Measurements from ENCODE around the gene ZWINT. TPM values are rescaled to one million over a fixed set of nuclear protein-coding genes. Genes with fewer than 3 reads are reported as not detected.

Gene ZWINT
- total RNA-seq, 1 donor from 2014 or later, result 97.5 TPM

- H3K4me3 Mint-ChIP-seq, result peak overlapping the region; percentile 98
- DNase-seq (ENCODE audit: low spot score), result no peak
- H3K4me1 Mint-ChIP-seq, result peaks cover 19% of the 10 kb centered on the region
Measured at GRCh38 chr10:56360583-56360966, 484 bp downstream of the ZWINT start.

GRCh38 chr10:56359837-56360236 is 1.2 kb downstream of the ZWINT start:
- Mint-ChIP-seq H3K4me1 (peaks cover 19% of the 10 kb centered on the region), H3K4me3 (peak overlapping the region; percentile 98), H3K27ac (no peak overlapping the region), H3K27me3 (ENCODE audit: insufficient read depth, low read depth) (peaks cover 3% of the 10 kb centered on the region), H3K36me3 (peaks cover 29% of the 10 kb centered on the region), H3K9me3 (no peaks in the 10 kb centered on the region)
- Histone ChIP-seq H3K9me3 (ENCODE audit: low read depth) (no peaks in the 10 kb centered on the region), H3K4me1 (peaks cover 14% of the 10 kb centered on the region), H3K4me3 (peak overlapping the region; percentile 70), H3K36me3 (peaks cover 14% of the 10 kb centered on the region), H3K27me3 (no peaks in the 10 kb centered on the region), H3K9ac (peak overlapping the region; percentile 85), H3F3A (ENCODE audit: low read depth) (no peaks in the 10 kb centered on the region), H3K4me2 (peak overlapping the region; percentile 89), H2AFZ (replicated peaks) (no peak overlapping the region), H3K79me2 (ENCODE audit: low read depth) (peaks cover 66% of the 10 kb centered on the region), H4K20me1 (ENCODE audit: low read depth) (no peaks in the 10 kb centered on the region), H3K27ac (no peak overlapping the region)
- no peak for DNase-seq (ENCODE audit: low spot score)
- no peak for TF ChIP-seq EZH2 (IDR thresholded peaks at IDR 0.05)
- TF ChIP-seq EZH2phosphoT487 (IDR thresholded peaks at IDR 0.05), result no peak
- no peak for TF ChIP-seq CTCF (IDR thresholded peaks at IDR 0.05)

More at GRCh38 chr10:56360583-56360966, 484 bp downstream of the ZWINT start:
- H3K4me1 ChIP-seq, result peaks cover 14% of the 10 kb centered on the region
- H3K36me3 Mint-ChIP-seq, result peaks cover 29% of the 10 kb centered on the region
- H3F3A ChIP-seq (ENCODE audit: low read depth), result no peaks in the 10 kb centered on the region
- H4K20me1 ChIP-seq (ENCODE audit: low read depth), result no peaks in the 10 kb centered on the region
- peak overlapping the region; percentile 70 for H3K4me3 ChIP-seq
- peaks cover 7% of the 10 kb centered on the region for H3K36me3 ChIP-seq
- no peaks in the 10 kb centered on the region for H3K27me3 ChIP-seq
- peak overlapping the region; percentile 95 for H3K27ac Mint-ChIP-seq
- H2AFZ ChIP-seq (replicated peaks), result peak overlapping the region; percentile 65
- H3K27me3 Mint-ChIP-seq (ENCODE audit: insufficient read depth, low read depth), result peaks cover 3% of the 10 kb centered on the region
- H3K27ac ChIP-seq, result no peak overlapping the region
- H3K9ac ChIP-seq, result peak overlapping the region; percentile 85
- H3K9me3 Mint-ChIP-seq, result no peaks in the 10 kb centered on the region
- peak overlapping the region; percentile 89 for H3K4me2 ChIP-seq
- TF ChIP-seq EZH2phosphoT487 (IDR thresholded peaks at IDR 0.05) (no peak), EZH2 (IDR thresholded peaks at IDR 0.05) (no peak), CTCF (IDR thresholded peaks at IDR 0.05) (no peak)
- no peaks in the 10 kb centered on the region for H3K9me3 ChIP-seq (ENCODE audit: low read depth)
- peaks cover 62% of the 10 kb centered on the region for H3K79me2 ChIP-seq (ENCODE audit: low read depth)

GRCh38 chr10:56357018-56357417 is 4.0 kb downstream of the ZWINT start:
- Histone ChIP-seq H3K4me1 (peaks cover 9% of the 10 kb centered on the region), H3K36me3 (peaks cover 21% of the 10 kb centered on the region), H3K9ac (no peak overlapping the region), H3K79me2 (ENCODE audit: low read depth) (peaks cover 62% of the 10 kb centered on the region), H3K9me3 (ENCODE audit: low read depth) (no peaks in the 10 kb centered on the region), H3K27me3 (no peaks in the 10 kb centered on the region), H4K20me1 (ENCODE audit: low read depth) (no peaks in the 10 kb centered on the region), H3K4me2 (no peak overlapping the region), H3K27ac (no peak overlapping the region), H3K4me3 (no peak overlapping the region), H2AFZ (replicated peaks) (no peak overlapping the region), H3F3A (ENCODE audit: low read depth) (no peaks in the 10 kb centered on the region)
- Mint-ChIP-seq H3K9me3 (no peaks in the 10 kb centered on the region), H3K36me3 (peaks cover 25% of the 10 kb centered on the region), H3K27ac (no peak overlapping the region), H3K4me3 (no peak overlapping the region), H3K27me3 (ENCODE audit: insufficient read depth, low read depth) (peaks cover 3% of the 10 kb centered on the region), H3K4me1 (peaks cover 17% of the 10 kb centered on the region)
- no peak for DNase-seq (ENCODE audit: low spot score)
- no peak for TF ChIP-seq EZH2 (IDR thresholded peaks at IDR 0.05)
- TF ChIP-seq EZH2phosphoT487 (IDR thresholded peaks at IDR 0.05), result no peak
- TF ChIP-seq CTCF (IDR thresholded peaks at IDR 0.05), result no peak
